MM.1S (cell line): ENCODE data around the gene RAB20.

Experiments
- EZH2 ChIP-seq: fragments of 300-600 bp; sonication (generic); optimal IDR thresholded peaks from 2 replicates; pipeline ENCODE3; 2017; ENCODE audit warnings: low read depth, mild to moderate bottlenecking, antibody characterized with exemption, low read length, mixed read lengths
- TF ChIP-seq, protein P1 (sequence below): fragments of 300-600 bp; sonication (generic); IDR thresholded peaks from 2 replicates; pipeline ENCODE4 v1.5.1; 2016; ENCODE audit warnings: antibody characterized with exemption, low read length, mixed read lengths

DNA sequence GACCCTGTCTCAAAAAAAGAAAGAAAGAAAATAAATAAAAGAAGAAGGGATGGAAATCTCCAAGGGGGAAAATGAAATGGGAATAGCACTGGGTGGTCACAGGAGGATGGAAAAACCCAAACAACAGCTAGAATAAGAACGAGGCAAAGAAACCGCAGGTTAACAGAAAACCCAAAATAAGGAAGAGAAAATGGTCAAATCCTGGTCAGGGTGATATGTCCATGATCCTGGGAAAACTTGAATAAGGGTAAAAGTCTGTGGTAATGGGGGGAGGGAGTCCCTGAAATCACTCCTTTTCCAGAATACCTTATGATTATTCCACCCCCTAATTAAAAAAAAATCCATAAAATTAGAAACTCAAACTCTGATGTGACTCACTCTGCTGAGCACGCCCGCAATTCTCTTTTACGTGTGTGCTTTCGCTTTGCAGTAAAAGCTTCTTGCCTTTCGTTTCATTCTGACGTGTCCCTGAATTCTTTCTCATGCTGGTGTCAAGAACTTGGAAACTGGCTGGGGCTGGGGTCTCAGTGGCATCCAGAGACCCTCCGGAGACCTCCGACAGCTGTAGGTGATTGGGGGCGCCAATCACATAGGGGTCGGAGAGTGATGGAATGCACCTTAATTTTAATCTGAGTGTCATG, 49.6 kb upstream of the RAB20 start:
- TF ChIP-seq, protein P1, sequence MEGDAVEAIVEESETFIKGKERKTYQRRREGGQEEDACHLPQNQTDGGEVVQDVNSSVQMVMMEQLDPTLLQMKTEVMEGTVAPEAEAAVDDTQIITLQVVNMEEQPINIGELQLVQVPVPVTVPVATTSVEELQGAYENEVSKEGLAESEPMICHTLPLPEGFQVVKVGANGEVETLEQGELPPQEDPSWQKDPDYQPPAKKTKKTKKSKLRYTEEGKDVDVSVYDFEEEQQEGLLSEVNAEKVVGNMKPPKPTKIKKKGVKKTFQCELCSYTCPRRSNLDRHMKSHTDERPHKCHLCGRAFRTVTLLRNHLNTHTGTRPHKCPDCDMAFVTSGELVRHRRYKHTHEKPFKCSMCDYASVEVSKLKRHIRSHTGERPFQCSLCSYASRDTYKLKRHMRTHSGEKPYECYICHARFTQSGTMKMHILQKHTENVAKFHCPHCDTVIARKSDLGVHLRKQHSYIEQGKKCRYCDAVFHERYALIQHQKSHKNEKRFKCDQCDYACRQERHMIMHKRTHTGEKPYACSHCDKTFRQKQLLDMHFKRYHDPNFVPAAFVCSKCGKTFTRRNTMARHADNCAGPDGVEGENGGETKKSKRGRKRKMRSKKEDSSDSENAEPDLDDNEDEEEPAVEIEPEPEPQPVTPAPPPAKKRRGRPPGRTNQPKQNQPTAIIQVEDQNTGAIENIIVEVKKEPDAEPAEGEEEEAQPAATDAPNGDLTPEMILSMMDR, result no peak
- no peak for TF ChIP-seq EZH2
